Stimulated activated CD8-positive, alpha-beta memory T cell treated with anti-CD3 and anti-CD28 coated beads, Interleukin-7, amount 100 ng/mL, for 4 hours (primary cell): ENCODE measurements around the gene MYO9B.
"Not testable (repeated sequence)": the region's sequence is repeated elsewhere in the genome, so short reads cannot be mapped to it uniquely, and the experiment has no call there.

ENCODE experiments used
- DNase-seq, 2 donors: peaks; one replicate each; pipeline ENCODE4 v3.0.0-alpha.2; 2020; ENCODE audit warnings: low read depth in 2 of 2

The MYO9B gene

DNA sequence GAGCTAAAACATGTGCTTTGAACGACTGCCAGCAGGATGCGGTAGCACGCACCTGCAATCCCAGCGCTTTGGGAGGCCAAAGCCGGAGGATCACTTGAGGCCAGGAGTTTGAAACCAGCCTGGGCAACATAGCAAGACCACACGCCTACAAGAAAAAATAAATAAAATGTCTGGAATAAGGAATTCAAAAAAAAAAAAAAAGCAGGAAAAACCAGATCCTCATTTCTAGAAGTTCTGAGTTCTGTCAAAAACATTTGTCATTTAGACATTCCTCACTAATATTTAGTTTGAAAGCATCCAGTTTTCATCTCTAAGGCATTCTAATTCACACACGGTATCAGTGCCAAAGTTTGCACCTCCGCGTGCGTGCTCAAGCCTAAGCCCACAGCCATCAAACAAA is 102.7 kb downstream of the MYO9B start:
- DNase-seq = no peak

DNA sequence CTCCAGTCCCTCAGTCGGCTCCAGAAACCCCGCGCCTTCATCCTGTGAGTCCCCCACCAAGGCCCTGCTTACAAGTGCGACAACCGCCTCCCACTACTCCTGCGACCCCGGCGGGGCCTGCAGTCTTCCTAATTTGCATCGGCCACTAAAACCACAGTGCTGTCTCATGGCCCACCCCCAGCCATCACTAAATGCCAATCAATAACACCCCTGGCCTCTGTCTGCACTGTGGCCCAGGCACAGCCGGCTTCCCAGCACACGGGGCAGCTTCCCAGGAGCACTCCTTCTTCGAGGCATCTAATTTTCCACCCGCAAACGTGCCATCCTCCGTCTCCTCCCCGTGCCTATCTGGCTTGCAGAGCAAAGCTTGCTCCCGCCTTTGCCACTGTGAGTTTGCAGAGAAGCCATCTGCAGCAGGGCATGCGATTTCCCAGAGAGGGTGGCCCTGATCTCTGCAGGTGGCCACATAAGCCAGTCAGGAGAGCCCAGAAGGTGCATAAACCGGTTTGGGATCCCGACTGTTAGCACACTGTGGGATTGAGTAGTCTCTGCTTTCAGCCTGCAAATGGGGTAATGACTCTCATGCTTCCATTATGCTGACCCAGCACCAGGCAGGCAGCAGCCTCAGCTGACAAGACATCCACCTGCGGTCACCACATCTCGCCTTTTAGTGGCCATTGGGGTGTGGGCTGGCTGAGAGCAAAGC is 105.6 kb downstream of the MYO9B start:
- DNase-seq = no peak

DNA sequence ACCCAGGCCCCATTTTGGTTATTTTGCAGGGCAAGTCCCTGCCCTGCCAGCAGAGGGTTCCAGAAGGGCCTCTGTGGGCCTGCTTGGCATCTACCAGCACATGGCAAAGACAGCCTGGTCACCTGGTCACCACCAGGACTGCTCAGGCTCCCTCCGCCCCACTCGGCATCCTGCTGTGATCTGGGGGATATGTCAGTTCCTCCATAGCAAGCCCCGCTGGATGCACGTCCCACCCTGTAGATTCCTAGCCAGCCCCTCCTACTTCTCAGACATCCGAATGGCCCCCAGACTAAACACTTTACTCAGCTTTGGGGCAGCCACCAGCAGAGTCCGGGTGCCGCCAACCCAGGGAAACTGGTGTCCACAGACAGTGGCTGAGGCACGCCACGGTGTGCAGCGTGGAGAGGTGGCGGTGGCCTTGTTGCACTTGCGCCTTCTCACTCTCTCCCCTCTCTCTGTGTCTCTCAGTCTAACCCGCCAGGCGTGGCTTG is 107.7 kb downstream of the MYO9B start:
- DNase-seq = no peak

DNA sequence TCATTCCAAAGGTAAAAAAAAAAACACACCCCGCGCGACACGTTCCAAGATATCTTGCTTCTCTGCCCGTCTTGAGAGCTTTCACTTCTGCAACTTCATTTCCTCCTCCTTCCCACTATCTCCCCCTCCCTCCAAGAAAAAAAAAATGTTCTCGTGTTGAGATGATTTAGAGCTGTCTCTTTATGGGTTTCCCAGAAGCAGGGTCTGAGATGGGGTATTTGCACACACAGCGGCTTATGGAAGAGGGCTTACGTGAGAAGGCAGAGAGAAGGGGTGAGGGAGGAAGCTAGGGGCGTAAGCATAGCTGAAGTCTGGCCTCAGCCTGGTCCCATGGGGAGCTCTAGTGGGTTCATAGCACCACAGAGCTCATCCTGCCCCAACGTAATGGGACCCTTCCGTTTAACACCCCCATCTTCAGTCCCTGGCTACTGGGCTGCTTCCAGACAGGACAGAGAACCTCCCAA is 108.3 kb downstream of the MYO9B start:
- DNase-seq = no peak

DNA sequence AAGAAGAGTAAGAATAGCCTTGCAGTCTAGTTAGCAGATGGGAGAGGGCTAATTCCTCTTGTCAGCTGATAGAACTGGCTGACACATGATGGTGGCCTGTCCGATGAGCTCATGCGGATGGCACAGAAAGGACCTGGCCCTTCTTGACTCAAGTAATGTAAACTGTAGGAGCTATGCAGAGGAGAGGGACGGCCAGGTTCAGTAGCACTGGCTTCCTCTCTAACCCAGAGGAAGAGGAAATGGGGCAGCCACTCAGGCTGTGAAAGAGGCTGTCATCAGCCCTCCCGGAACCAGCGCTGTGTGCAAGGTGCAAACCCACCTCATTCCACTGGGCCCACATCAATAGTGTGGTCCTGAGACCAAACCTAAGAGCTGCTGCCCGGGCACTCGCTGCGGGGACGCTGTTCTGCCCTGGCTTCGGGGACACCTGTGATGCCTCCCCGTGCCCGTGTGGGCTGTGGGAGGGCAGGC is 108.8 kb downstream of the MYO9B start:
- DNase-seq = peak; percentile 29 to 46

- DNase-seq = no peak
These were observed 110.0 kb downstream of the MYO9B start for GRCh38 chr19:17185590-17185989.

DNA sequence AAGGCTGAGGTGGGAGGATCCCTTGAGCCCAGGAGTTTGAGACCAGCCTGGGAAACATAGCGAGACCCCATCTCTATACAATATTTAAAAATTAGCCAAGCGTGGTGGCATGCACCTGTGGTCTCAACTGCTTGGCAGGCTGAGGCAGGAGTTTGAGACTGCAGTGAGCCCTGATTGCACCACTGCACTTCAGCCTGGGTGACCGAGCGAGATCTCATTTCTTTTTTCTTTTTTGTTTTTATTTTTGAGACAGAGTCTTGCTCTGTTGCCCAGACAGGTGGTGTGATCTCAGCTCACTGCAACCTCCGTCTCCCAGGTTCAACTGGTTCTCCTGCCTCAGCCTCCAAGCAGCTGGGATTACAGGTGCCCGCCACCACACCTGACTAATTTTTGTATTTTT is 116.2 kb downstream of the MYO9B start:
- DNase-seq = not testable (repeated sequence)

DNA sequence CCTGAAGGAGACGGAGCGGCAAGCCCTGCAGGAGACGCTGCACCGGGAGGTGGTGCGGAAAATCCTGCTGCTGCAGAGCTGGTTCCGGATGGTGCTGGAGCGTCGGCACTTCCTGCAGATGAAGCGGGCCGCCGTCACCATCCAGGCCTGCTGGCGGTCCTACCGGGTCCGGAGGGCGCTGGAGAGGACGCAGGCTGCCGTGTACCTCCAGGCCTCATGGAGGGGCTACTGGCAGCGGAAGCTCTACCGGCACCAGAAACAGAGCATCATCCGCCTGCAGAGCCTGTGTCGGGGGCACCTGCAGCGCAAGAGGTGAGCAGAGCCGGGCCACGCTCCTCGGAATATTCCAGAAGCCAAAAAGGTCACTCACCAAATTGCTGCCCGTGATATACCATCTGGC is 117.2 kb downstream of the MYO9B start:
- no peak for DNase-seq

- no peak for DNase-seq
These were observed 119.0 kb downstream of the MYO9B start for GRCh38 chr19:17194608-17195007.

DNA sequence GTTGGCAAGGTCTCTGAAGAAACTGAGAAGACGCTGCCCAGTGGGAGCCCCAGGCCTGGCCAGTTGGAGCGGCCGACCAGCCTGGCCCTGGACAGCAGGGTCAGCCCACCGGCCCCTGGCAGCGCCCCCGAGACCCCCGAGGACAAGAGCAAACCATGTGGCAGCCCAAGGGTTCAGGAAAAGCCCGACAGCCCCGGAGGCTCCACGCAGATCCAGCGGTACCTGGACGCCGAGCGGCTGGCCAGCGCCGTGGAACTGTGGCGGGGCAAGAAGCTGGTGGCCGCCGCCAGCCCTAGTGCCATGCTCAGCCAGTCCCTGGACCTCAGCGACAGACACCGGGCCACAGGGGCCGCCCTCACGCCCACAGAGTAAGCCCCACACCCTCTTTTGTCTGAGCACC is 119.5 kb downstream of the MYO9B start:
- DNase-seq = no peak

- DNase-seq = no peak
These were observed 121.0 kb downstream of the MYO9B start for GRCh38 chr19:17196610-17197009.

DNA sequence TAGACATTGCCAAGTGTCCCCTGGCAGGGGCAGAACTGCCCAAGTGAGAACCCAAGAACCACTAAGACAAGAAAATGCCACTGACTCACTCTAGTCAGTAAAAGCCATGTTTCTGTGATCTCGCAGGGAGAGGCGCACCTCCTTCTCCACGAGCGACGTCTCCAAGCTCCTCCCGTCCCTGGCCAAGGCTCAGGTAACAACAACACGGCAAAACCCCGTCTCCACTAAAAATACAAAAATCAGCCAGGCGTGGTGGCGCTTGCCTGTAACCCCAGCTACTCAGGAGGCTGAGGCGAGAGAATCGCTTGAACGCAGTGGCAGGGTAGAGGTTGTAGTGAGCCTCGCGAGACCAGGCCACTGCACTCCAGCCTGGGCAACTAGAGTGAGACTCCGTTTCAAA is 122.1 kb downstream of the MYO9B start:
- no peak for DNase-seq

DNA sequence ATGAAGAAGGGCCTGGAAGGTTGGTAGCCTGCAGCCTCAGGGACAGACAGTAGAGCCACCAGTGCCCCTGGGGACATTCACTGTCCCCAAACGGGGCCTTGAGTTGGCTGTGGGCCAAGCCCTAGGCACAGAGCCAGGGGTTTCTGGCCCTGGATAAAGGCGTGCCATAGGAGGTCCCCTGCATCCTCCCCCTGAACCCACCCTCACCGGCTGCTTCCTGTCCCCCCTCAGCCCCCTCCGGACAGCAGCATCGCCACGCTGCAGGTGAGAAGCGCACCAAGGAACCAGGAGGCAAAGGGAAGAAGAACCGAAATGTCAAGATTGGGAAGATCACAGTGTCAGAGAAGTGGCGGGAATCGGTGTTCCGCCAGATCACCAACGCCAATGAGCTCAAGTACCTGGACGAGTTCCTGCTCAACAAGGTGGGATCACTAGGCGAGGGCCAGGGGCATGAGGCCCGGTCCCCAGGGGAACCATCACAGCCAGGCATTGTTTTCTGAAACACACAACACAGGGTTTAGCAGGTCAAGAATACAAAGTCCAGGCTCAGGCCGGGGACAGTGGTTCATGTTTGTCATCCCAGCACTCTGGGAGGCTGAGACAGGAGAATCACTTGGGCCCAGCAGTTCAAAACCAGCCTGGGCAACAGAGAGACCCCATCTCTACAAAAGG is 125.0 kb downstream of the MYO9B start:
- no peak for DNase-seq

- no peak for DNase-seq
These were observed 126.7 kb downstream of the MYO9B start for GRCh38 chr19:17202249-17202648.

DNA sequence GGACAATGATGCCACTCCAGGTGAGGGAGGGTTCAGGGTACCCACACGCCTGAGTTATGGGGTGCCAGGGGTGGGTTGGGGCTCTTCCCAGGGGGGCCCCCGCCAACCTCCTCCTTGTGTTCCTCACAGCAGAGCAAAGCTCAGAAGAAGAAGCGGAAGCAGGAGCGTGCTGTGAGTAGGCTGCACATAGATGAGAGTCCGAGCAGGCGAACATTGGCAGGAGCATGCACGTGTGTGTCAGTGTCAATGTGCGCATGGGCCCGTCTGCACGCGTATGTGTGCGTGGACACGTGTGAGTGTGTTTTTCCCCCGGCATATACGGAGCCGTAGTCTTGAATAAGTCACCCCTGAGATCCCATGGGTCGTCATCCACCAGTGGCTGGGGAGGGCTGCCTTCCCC is 127.1 kb downstream of the MYO9B start:
- no peak for DNase-seq

- DNase-seq = peak; percentile 43
These were observed 129.9 kb downstream of the MYO9B start for GRCh38 chr19:17205237-17206140.

GRCh38 chr19:17206736-17207581 is 131.4 kb downstream of the MYO9B start:
- DNase-seq = no peak

DNA sequence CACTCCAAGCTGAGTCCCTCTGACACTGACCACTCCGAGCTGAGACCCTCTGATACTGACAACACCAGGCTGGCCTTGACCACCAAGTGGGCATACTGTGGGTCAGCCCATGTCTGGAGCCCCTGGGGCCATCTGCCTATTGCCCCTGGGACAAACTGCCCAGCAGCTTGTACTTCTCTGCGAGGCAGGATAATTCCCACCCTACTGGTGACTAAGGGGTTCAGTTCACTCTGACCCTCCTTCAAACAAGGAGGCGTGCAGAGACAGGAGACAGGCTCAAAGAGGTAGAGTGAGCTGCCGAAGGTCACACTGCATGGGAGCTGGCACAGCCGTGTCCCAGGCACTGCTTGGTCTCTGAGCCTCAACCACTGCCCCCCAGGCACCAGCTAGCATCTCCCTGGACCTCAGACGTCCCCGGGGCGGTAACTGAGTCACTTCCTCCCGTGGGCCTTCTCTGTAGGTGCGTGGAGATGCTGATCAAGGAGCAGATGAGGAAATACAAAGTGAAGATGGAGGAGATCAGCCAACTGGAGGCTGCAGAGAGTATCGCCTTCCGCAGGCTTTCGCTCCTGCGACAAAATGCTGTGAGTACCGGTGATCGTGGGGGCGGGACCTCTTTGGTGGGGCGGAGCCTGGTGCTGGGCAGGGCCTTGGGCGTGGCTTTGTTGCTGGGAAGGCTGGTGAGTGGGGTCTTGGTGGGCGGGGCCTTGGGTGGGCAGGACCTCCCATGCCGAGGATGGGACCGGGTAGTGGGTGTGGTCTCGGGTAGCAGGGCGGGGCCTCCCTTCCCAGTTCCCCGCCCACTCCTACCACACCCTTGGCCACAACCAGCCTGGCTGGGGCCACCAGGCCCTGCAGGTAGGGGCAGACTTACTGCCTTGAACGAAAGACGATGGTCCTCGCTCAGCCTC is 133.8 kb downstream of the MYO9B start:
- DNase-seq = no peak

DNA sequence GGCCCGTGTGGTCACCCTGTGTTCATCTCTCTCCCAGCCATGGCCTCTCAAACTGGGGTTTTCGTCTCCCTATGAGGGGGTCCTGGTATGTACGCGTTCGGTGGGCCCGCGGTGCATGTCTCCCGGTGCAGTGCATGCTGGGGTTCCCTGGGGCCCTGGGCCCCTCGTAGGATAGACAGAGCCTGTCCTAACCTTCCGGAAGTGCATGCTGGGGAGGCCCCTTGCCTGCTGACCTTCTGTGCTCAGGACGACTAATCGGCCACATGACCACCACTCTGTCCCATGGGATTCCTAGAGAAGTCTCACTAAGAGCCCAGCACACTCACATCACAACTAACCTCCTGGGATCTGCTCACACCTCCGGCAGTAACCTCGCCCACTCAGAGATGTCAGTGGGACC is 134.7 kb downstream of the MYO9B start:
- DNase-seq = no peak
